Erythroblast (primary cell): ENCODE measurements around the gene PCDH17.

Experiments used
- DNase-seq, 2 experiments: peaks; one replicate each; lab custom pipeline; 2025; lab: John Stamatoyannopoulos, UW
- GATA1 ChIP-seq: IDR thresholded peaks from 2 replicates; pipeline ENCODE4 v1.6.1; 2011; ENCODE audit warnings: low read depth, mild to moderate bottlenecking, control low read depth, low read length, moderate library complexity
- POLR2A ChIP-seq: IDR thresholded peaks from 2 replicates; pipeline ENCODE4 v1.6.1; 2011; ENCODE audit warnings: mild to moderate bottlenecking, low read length

The PCDH17 gene, protein sequence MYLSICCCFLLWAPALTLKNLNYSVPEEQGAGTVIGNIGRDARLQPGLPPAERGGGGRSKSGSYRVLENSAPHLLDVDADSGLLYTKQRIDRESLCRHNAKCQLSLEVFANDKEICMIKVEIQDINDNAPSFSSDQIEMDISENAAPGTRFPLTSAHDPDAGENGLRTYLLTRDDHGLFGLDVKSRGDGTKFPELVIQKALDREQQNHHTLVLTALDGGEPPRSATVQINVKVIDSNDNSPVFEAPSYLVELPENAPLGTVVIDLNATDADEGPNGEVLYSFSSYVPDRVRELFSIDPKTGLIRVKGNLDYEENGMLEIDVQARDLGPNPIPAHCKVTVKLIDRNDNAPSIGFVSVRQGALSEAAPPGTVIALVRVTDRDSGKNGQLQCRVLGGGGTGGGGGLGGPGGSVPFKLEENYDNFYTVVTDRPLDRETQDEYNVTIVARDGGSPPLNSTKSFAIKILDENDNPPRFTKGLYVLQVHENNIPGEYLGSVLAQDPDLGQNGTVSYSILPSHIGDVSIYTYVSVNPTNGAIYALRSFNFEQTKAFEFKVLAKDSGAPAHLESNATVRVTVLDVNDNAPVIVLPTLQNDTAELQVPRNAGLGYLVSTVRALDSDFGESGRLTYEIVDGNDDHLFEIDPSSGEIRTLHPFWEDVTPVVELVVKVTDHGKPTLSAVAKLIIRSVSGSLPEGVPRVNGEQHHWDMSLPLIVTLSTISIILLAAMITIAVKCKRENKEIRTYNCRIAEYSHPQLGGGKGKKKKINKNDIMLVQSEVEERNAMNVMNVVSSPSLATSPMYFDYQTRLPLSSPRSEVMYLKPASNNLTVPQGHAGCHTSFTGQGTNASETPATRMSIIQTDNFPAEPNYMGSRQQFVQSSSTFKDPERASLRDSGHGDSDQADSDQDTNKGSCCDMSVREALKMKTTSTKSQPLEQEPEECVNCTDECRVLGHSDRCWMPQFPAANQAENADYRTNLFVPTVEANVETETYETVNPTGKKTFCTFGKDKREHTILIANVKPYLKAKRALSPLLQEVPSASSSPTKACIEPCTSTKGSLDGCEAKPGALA (N-terminal part only)

DNA sequence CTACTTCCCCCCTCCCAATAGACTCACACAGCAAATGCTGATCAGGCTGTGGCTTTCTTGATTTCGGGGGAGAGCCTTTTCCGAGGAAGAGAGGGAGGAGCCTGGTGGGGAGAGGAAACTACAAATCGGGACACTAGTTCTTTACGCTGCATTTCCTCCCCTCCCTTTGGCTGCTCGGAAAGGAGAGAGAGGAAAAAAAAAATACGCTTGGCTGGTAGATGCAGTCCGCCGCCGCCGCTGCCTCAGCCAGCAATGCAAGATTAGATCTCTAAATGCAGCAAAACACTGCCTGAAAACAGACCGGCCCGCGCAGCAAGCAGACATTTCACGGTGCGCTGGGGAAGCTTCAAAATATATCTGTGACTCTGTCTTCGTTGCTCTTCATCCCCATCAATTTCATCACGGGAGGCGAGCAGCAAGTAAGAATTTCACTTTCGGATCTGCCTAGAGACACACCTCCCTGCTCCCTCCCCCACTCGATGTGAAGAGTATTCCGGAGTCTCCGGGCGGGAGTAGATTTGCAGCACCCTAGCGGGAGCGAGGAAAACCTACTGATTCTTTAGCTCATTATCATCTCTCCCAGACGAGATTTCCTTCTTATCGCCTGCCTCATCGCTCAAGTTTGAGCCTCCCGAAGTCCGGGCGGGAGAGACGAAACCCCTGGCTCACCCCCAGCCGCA, at the start of gene PCDH17:
Gene PCDH17, plus strand, starts transcription at position 149 of the 680 bp plus-strand sequence. CDS start 803 bp downstream, outside the sequence.
- TF ChIP-seq GATA1 (no peak), POLR2A (no peak)
- DNase-seq, result peak; percentile 8 to 12

DNA sequence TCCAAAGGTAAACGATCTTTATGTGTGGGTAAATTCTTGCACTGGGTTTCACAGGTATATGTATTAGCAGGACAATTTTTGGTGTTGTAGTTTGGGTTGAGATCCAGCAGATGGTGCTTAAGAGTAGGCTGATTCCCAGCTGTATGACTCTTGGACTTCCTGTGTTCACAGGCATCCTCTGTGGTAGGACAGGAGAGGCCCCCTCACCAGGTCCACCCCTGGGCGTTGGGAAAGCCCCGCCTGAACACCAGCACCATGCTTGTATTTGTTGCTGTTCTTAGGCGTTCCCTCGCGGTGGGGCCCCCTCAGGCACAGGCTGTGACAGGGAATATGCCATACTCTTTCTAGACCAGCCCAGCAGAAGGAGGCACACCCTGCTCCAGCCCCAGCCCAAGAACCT, 49.5 kb upstream of the PCDH17 start:
- no peak for TF ChIP-seq POLR2A
- TF ChIP-seq GATA1, result no peak
- DNase-seq, result no peak

DNA sequence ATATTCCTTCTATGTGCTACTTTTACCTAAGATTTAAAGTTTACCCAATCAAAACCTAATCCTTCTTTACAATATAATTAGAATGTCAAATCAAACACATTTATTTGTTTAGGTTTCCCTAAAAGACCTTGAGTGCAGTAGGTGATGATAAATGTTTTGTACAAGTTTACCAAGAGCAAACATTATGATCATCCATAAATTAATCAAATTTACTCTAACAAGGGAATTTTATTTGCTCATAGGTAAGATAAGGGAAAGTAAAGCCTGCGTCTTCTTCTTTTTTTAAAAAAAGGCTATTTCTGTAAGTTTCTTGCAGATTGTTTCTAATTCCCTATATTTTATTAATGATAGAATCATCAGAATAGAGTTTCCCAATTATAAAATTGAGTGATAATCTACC, 48.0 kb upstream of the PCDH17 start:
- DNase-seq, result no peak
- no peak for TF ChIP-seq GATA1
- no peak for TF ChIP-seq POLR2A

GRCh38 chr13:57588639-57589038, 42.9 kb upstream of the PCDH17 start:
- no peak for TF ChIP-seq POLR2A
- no peak for TF ChIP-seq GATA1
- DNase-seq, result no peak

DNA sequence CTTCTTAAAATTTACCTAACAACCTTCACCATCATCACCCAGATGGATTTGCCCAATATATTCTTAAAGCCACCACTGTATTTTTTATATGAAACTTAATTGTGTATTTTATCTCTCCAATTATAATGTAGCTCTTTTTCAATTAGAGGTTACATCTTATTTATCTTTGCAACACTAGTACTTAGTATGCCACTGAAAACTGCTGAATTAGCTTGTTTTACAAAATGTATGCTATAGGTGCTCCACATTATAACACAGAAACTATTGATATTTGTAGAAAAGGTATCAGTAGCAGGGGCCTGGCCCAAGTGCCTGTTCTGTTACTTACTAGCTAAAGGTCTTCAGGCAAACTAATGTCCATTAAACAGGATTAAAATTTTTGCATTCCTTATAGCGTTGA, 35.8 kb upstream of the PCDH17 start:
- DNase-seq, result no peak
- no peak for TF ChIP-seq GATA1
- no peak for TF ChIP-seq POLR2A

GRCh38 chr13:57601536-57601935, 30.0 kb upstream of the PCDH17 start:
- no peak for DNase-seq
- no peak for TF ChIP-seq GATA1
- TF ChIP-seq POLR2A, result no peak

- no peak for DNase-seq
- TF ChIP-seq GATA1 (no peak), POLR2A (no peak)
These were observed 27.1 kb upstream of the PCDH17 start for GRCh38 chr13:57604442-57604841.

- TF ChIP-seq GATA1 (no peak), POLR2A (no peak)
- DNase-seq, result no peak
These were observed 19.6 kb upstream of the PCDH17 start for GRCh38 chr13:57611969-57612368.

GRCh38 chr13:57612568-57612967, 19.0 kb upstream of the PCDH17 start:
- TF ChIP-seq POLR2A (no peak), GATA1 (no peak)
- DNase-seq, result no peak

- DNase-seq, result peak; percentile 48 to 66
- no peak for TF ChIP-seq POLR2A
- no peak for TF ChIP-seq GATA1
These were observed 6.7 kb upstream of the PCDH17 start for GRCh38 chr13:57624565-57625435.

DNA sequence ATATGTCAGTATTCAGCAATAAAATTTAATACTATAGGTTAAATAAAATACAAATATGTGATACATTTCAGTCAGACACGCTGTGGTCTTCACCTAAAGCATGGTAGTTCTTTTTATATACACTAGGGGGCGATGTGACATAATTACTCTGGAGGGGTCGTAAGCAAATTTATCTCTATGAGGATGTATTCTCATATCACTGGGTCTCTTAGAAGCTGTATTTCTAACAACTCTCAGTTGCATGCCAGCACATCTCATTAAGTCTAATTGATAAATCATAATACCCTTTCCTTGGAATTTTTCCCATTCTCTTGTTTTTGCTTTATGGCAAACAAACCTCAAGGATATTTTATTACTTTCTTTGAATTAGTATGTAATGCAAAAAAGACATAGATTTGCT, 3.9 kb upstream of the PCDH17 start:
- no peak for TF ChIP-seq POLR2A
- no peak for TF ChIP-seq GATA1
- DNase-seq, result peak; percentile 21 to 49

GRCh38 chr13:57629391-57629804, 2.1 kb upstream of the PCDH17 start:
- DNase-seq, result no peak
- TF ChIP-seq POLR2A (no peak), GATA1 (no peak)

GRCh38 chr13:57629821-57630235, 1.7 kb upstream of the PCDH17 start:
- DNase-seq, result peak; percentile 46 to 47
- no peak for TF ChIP-seq GATA1
- TF ChIP-seq POLR2A, result no peak
